NCI-H1092 (cell line): ENCODE results near the gene SOS1.
"Not testable (repeated sequence)": the region's sequence is repeated elsewhere in the genome, so short reads cannot be mapped to it uniquely, and the experiment has no call there.

Source experiments
- DNase-seq: peaks from one replicate; lab custom pipeline; 2025; lab: John Stamatoyannopoulos, UW

The SOS1 gene

GRCh38 chr2:39099870-39100728, 20.8 kb downstream of the SOS1 start:
- no peak for DNase-seq

- DNase-seq: no peak
Observed at GRCh38 chr2:39099310-39099869, 21.5 kb downstream of the SOS1 start.

GRCh38 chr2:39095624-39096023, 25.2 kb downstream of the SOS1 start:
- DNase-seq: no peak

GRCh38 chr2:39094717-39095363, 26.0 kb downstream of the SOS1 start:
- no peak for DNase-seq

GRCh38 chr2:39093218-39093898, 27.5 kb downstream of the SOS1 start:
- DNase-seq: no peak

- DNase-seq: no peak
Observed at GRCh38 chr2:39091543-39091942, 29.3 kb downstream of the SOS1 start.

DNA sequence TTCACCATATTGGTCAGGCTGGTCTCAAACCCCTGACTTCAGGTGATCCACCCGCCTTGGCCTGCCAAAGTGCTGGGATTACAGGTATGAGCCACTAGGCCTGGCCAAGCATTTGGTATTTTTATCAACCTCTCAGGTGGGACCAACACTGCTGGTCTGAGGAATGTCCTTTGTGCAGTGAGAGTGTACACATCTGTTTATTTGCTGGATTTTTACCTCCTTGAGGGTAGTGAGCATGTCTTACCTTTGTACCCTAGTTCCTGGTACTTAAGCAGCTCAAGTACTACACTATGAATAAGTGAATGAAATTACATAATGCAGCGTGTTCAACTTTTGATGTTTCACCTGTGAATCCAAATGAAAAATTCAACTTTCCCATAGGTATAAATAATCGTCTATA, 29.8 kb downstream of the SOS1 start:
- no peak for DNase-seq

GRCh38 chr2:39080152-39080551, 40.7 kb downstream of the SOS1 start:
- DNase-seq: no peak

DNA sequence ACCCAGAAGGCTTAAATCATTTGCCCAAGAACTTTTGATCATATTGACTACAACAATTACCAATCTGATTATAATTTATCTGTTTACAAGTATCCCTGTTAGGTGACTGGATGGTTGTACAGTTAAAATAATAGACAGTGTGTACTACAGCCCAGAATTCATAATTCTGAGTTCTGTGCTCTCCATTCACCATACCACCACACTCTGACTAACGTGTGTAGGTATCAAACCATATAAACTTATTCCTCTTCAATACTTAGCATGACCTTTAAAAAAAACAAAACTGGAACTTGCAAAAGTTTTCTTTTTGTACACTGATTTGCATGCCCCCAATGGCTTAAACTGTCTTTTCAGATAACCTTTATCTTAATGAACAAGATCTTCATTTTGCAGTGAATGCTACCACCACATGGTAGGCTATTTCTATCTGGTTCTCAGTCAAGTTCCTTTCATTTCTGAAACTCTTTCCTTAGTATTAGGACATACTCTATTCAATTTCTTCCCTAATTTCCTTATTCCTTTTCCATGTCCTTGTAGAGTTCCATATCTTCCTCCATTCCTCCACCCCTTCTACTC, 50.9 kb downstream of the SOS1 start:
- no peak for DNase-seq

- no peak for DNase-seq
Observed at GRCh38 chr2:39069136-39069515, 51.7 kb downstream of the SOS1 start.

DNA sequence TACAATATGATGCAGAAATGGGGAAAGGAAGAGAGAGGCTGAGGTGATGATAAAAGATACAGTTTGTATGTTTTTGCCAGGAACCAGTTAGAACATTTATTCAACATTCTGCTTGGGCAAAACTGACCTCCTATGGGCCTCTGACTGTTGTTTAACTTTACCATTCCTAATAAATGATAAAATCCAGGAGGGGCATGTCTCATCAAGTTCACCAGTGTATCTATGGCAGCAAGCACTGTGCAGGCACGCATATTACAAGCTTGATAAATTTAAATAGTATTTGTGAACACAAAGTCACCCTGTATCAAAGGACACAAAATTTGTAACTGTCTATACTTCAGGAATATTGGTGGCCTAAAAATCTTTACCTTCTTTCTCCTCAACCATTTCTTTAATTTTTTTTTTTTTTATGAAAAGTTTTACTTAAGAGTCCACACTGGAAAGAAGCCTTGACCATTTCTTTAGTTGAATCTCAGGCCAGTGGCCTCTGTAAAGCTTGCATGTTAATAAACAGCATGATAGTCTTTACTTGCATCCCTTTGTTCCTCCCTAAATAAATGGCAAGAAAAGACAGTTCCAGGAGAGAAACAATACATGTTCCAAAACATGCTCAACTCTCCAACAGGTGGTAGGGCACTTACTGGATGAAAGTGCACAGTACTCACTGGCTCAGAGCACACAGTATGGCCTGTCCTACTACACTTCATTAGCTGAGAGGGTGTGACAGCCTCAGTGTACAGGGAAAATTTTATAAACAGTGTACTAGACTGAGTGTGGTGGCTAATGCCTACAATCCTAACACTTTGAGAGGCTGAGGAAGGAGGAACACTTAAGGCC, 52.3 kb downstream of the SOS1 start:
- no peak for DNase-seq

GRCh38 chr2:39065616-39066015, 55.2 kb downstream of the SOS1 start:
- no peak for DNase-seq

DNA sequence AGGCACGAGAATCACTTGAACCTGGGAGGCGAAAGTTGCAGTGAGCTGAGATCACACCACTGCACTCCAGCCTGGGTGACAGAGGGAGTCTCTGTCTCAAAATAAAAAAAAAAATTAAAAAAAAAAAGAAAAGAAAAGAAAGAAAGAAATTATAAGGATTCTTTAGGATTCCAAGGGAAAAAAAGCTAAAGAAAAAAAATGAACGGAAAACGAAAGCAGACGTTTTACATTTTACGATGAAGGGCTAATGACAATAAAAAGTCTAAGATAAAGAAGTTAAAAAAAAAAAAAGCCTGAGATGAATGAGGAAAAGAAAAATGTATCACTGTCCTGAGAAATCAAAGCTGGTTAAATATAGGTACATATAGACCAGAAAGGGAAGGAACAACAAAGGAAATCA, 58.5 kb downstream of the SOS1 start:
- DNase-seq: no peak

DNA sequence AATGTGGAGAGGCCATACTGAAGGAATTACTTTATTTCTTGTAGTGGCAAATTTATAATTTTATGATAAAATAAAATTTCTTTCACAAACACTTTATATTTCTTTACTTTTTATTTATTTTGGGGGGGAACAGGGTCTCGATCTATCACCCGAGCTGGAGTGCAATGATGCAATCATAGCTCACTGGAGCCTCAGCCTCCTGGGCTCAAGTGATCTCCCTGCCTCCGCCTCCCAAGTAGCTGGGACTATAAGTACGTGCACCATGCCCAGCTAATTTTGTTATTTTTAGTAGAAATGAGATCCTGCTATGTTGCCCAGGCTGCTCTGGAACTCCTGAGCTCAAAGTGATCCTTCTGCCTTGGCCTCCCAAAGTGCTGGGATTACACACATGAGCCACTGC, 59.6 kb downstream of the SOS1 start:
- no peak for DNase-seq

- DNase-seq: peak; percentile 3
Observed at GRCh38 chr2:39059366-39059952, 61.4 kb downstream of the SOS1 start.

DNA sequence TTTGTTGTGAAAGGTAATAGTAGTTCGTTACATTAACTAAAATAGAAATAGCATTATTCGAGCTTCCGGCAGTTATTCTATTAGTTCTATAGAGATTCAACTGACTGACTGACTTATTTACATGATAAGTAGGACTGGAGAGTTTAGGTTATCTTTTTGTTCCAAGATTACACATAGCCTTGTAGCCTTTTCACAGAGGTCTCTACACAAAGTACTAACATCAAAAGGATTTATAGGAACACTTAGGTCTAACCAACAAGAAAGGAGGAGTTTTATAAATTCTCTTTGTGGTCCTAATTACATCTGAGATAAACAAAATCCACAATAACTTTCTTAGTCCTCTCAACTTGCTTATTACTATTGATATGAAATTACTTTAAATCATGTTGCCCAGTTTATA, 62.8 kb downstream of the SOS1 start:
- no peak for DNase-seq

- not testable (repeated sequence) for DNase-seq
Observed at GRCh38 chr2:39052665-39053064, 68.2 kb downstream of the SOS1 start.

- DNase-seq: no peak
Observed at GRCh38 chr2:39050109-39050508, 70.7 kb downstream of the SOS1 start.

DNA sequence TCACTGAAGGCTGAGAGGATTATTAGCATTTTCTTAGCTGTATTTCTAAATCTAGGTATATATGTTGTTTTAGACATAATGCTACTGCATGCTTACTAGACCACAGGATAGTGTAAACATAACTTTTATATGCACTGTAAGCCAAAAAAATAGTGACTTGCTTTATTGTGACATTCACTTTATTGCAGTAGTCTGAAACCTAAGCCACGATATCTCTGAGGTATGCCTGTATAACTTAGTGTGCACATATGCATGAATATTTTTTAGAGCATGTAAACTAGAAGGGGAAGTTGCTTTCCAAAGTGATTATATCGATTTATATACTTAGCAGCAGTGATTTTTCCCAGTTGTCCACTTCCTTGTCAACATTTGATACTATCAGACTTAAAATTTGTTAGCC, 81.8 kb downstream of the SOS1 start:
- DNase-seq: no peak

DNA sequence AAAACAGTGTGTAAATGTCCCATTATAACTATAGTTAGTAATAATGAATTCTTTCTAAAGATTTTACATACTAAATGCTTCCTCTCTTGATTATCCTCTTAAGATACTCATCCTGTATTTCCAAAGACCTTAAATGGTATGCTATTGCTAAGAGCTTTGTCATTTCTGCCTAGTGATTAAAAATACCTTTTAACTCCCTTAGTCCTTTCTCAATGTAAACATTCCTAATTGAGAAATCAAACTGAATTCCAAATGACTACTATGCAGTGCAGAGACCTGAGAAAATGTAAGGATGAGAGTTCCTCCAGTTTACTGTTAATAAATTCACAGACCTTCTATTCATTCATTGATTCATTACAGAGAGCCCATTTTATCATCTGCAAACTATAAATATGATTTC, 86.9 kb downstream of the SOS1 start:
- no peak for DNase-seq

DNA sequence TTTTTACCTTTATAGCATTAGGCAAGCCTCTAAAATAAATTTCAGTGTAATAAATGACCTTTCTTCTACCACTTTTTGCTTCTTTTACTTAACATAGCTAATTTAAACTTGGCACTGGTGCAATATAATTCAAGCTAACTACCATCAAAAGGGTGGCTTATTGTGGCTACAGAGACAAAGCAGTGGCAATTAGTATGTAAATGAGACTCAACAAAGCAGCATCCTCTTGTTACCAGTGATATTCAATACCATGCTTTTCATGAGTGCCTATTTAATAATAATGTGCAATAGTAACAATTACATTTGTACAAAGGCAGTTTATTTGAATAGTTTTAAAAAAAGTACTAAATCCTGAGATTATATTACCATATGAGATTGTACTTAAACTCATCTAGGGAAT, 93.4 kb downstream of the SOS1 start:
- no peak for DNase-seq
